NCI-H748 treated with DMSO at 0.1 percent for 48 hours (cell line): ENCODE results near the gene THSD8.
A peak's percentile ranks its signal among the peaks of the same experiment; 100 is the strongest.
"Not testable (repeated sequence)": the region's sequence is repeated elsewhere in the genome, so short reads cannot be mapped to it uniquely, and the experiment has no call there.

Experiments used
- DNase-seq: peaks from one replicate; lab custom pipeline; 2025; lab: John Stamatoyannopoulos, UW

Gene THSD8

DNA sequence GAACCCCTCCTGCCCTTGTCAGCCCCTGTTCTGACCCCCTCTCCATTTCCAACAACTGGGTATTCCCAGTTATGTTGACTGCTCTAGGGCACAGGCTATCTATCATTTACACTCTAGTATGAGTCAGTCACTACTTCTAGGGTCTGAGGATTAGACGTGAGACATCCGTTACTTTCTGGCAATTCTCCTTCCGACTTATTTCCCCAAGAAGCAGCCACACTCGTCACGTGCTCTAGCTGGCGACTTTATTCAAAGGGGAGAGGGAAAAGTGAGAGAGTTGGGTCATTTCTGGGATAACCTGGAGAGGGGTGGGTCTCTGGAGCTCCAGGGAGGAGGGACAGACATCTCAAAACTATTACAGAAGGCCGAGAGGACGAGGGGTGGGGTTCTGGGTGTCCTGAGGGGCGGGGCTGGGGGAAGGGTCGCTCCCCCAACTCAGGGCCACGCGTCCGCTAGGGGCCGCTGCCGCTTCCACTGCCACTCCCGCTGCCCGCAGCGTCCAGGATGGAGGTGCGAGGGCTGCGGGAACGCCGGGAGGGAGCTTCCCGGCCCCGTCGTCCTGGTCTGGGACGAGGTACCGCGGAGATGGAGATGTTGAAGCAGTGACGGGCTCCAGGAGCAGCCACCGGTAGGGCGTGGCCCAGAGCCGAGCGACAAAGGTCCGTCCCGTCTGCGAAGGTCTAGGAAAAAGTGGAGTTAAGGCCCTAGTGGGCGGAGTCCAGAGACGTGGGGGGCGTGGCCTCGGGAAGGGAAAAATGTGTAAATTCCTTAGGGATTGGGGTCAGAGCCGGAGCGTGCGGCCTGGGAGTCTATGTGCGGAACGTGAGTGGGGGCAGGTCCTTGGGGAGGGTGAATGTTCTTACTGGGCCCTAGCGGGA, 23.6 kb downstream of the THSD8 start:
- DNase-seq, result no peak

DNA sequence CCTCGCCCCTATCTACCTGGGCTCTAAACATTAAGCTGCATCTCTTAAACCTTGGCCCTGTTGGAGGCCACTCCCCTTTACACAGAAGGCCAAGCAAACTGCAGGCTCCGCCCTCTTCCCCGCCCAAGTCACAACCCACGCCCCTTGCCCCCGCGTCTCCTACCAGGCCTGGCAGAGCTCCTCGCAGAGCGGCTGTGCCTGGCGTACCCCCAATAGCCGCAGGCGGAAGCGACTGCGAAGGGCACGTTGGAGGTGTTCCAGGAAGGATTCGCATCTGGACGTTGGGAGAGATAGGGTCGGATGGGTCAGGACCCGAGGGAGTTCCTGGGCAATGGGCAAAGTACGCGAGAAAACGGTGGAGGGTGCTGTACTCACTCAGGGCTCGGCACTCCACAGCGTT, 26.6 kb downstream of the THSD8 start:
- DNase-seq, result peak; percentile 16

DNA sequence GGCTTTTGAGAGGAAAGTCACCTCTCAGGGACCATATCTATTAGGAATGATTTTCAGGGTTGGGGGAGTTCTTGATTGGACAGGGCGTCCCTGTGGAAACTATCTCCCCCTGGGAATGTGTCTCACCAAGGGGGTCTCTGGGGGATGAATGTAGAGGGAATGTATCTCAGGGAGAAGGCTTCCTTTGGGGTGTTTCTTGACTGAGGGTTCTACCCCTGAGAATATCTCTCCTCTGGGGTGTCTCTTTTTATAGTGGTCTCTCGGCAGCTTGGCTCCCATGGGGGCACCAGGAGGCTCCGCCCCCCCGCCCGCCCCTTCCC, 31.5 kb downstream of the THSD8 start:
- DNase-seq, result no peak

DNA sequence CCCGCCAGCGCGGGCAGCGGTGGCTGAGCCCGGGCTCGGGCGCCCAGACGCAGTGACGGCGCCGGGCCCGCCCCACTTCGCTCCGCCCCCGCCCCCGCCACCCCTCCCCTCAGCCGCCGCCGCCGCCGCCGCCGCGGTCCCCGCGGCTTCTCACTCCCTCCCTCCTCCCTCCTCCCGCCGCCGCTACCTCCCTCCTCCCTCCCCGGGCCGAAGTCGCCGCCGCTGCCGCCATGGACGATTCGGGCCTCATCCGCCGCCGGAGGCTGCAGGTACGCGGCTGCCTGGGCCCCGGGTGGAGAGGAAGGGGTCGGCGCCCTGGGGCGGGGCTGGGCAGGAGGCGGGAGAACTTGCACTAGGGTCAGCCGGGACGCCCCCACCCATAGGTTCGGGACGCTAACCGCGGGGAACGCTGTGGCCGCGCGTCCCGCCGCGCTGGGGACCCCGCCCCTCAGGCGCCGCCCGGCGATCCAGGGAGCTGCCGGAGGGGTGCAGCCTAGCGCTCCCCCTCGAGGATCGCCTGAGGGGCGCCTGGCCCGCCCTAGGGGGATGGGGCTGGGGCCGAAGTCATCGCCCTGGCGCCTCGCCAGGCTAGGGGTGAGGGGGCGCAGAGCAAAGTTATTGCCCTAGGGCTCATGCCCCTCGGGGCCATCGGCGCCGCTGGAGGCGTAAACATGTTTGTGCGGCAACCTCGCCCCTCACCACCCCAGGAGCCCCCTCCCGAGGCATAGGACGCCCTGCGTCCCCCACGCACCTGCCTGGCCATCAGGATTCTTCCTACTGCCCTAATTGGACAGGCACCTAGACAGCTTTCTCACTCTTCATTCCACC, 32.1 kb downstream of the THSD8 start:
- DNase-seq, result peak; percentile 12

DNA sequence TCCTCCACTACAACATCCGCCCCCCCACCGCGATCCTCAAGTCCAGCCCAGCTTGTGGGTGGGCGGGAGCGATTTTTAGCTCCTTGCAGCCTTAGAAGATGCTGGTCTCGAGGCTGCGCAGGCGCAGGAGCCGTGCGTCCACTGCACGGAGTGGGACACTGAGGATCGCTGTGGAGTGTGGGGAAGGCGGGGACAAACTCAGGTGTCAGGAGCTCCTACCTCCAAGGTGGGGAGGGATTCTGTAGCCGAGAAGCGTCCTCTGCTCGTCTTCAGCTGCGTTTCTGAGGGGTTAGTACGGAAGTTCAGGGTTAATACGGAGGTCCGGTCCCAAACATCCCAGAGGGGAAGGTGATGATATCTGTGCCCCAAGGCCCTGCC, 32.7 kb downstream of the THSD8 start, which contains the start of gene RTBDN:
TSS of gene RTBDN (minus strand) at position 14 of the 378 bp plus-strand sequence. CDS start 4,600 bp downstream, outside the sequence.
- no peak for DNase-seq

DNA sequence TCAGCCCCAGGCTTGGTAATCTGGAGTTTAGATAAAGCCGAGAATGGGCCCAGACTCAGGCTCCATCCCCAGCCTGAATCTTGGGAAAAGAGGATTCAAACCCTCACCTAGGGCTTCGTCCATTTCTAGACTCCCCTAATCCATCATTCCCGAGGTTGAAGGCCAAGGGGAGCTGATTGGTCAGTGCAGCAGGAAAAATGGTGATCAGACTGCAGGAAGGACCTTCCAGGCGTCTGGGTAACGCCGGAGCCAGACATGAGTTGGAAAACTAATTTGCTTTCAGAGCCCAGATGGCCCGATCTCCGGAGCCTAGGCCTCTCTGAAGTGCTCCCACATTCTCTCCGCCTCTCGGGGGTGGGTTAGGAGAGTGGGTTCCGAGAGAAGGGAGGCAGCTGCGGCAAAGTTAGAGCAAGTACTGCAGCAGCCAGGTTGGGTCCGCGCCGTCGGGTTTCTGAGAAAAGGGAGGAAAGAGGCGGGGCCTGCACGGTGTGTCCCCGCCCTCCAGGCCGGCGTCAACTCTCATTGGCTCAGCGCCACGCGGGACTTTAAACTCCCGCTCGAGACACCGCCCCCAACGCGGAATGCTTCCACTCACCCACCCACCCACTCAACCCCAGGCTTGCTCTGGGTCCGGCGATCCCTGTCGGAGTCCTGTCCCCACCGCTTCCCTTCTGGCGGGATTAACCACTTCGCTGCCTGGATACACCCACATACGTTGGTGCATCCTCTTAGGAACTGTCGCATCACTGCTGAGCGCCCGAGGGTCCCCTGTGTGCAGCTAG, 33.3 kb downstream of the THSD8 start:
- peak; percentile 25 for DNase-seq

DNA sequence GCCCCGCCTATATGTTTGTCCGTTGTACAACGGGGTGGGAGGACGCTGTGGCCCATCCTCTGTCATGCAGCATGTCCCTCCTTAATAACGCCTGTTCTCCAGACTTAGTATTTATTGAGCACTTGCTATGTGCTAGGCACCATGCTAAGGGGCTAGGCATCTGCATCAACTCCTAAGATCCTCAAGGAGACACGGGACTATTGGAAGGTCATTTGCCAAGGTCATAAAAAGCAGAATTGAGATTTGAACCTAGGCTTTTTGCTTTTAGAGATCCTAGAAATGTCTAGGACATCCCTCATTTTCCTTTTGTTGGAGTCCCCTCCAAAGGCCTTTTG, 34.6 kb downstream of the THSD8 start:
- no peak for DNase-seq

DNA sequence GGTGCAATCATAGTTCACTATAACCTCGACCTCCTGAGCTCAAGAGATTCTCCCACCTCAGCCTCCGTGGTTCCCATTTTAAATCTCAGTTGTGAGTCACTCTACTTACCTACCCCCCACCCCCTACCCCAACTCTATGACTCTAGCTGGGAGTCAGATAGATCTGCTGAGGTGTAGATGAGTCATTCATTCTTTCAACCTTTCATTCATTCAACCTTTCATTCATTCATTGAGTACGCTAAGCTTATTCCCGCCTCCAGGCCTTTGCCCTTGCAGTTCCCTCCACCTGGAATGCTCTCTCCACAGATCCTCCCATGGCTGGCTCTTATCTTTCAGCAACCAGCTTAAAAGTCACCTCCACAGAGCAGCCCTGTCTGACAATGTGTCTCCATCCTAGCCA, 35.4 kb downstream of the THSD8 start:
- no peak for DNase-seq

DNA sequence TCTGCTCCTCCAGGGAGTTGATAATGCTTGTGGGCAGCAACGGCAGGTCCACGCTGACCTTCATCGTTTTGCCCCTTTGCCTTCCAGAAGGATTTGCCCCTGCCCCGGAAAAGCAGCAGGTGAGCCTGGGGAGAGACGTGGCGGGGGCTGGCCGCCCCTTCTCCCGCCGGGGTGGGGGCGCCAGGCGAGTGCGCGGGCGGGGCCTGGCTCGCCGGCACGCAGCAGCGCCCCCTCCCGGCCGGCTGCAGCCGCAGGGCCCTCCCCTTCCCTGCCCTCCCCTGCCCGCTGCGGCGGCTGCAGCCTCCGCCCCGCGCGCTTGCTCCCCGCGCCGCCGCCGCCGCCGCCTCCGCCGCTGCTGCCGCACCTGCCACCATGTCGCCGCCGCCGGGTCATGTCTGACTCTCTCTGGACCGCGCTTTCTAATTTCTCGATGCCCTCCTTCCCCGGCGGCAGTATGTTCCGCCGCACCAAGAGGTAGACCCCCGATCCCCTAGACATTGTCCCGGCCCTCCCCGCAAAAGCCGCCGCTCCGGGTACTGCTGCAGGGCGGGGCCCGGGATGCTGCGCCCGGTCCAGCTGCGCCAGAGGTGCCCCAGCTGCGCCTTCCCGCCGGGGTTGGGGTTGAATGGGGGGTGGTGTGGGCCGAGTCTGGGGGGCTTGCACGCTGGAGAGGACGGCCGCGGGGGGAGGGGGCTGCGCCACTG, 36.5 kb downstream of the THSD8 start, which contains the start of gene MAST1:
TSS of gene MAST1 (plus strand) at position 334 of the 704 bp plus-strand sequence. CDS start at position 392, 58 bp downstream.
- DNase-seq, result peak; percentile 35

DNA sequence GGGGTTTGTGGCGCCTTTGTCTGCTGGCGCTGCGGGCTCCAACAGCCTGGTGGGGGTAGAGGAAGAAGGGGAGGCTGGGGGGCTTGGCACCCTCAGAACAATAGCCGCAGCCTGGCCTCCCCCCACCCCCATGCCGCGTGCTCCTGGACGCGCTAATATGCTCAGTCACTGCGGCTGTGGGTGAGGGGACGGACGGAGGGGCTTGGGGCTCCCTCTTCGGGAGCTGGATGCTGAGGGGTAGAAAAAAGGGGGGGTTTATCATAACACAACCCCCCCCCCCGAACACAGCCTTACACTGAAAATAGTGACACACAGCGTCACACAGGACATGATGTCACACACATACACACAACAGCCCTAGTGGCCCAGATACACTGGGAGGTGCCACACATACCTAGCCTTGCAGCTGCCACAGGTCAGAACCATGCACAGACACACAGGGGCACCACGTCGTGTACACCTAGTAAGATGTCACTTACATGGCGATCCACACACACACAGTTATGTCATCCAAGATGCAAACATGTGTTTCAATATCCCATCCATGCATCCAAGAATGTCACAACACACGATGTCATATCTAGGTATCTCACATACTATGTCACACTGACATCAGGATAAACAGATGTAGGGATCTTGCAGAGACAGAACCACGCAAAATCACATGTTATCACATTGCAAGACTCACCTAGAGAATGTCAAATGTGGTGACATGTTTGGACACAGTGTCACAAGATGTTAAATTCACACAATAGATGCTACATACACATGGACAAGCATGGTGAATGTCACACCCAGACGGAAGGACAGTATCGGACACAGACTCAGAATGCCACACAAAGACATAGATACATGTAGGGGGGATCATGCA, 37.3 kb downstream of the THSD8 start:
- no peak for DNase-seq

DNA sequence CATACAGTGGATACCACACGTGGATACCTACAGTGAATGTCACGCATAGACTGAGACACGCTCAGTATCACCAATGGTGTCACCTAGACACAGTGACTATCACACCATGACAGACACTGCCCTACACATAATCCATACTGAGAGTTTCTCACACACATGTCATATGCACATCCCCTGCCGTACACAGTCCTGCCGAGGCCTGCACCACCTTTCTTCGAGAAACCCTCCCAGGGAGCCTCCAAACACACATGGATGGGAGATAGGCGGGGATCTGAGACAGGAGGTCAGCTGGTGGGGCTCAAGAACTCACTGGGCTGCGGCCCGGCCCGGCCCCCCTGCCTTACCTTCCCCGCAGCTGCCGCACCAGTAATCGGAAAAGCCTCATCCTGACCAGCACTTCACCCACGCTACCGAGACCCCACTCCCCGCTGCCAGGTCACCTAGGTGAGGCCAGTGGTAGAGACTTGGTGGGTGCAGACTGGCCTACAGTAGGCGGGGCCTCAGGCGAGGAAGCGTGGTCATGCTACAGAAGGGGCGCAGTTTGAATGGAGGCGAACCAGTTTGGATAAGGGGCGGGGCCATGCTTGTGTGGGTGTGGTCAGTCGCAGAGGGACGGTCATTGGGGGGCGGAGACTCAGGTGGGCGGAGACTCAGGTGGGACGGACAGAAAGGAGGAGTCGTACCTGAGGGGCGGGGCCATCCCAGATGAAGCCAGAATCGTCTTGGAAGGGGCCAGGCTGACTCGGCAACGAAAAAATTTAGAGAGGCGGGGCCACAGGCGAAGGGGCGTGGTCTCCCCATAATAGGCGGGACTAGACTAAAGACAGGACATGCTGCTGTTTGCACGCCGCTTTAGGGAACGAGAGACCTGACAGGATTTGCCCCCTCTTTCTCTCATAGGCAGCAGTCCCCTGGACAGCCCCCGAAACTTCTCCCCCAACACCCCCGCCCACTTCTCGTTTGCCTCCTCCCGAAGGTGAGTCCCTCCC, 38.5 kb downstream of the THSD8 start:
- DNase-seq, result no peak

DNA sequence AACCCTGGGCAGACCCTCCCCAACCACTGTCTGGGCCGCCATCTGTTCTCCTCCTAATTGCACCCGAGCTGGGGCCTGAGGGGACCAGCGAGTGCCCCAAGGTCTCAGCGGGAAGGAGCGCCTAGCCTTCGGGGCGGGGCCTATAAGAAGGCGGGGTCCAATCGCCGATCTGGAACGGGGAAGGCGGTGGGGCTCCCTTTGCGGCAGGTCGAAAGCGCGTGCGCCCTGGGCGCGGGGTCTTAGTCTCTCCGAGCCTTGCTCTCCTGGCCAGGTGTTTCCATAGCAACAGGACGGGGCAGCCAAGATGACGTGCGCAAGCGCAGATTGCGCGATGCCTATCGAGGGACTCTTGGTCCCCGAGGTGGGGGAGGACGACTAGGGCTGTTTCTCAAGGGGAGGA, 39.2 kb downstream of the THSD8 start:
- no peak for DNase-seq

DNA sequence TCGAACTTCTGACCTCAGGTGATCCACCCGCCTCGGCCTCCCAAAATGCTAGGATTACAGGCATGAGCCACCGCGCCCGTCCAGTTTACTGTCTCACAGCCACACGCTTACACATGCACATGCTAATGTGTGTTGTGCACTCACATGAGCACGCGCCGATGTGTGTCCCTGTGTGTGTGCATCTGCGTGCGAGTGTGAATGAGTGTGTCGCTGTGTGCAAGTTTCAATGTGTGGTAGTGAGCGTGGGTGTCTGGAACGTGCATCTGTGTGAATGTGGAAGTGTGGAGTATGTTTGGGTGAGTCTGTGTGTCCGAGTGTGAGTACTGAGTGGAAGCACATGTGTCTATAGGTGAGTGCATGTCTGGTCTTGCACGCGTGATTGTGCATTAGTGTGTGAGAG, 40.6 kb downstream of the THSD8 start:
- no peak for DNase-seq

DNA sequence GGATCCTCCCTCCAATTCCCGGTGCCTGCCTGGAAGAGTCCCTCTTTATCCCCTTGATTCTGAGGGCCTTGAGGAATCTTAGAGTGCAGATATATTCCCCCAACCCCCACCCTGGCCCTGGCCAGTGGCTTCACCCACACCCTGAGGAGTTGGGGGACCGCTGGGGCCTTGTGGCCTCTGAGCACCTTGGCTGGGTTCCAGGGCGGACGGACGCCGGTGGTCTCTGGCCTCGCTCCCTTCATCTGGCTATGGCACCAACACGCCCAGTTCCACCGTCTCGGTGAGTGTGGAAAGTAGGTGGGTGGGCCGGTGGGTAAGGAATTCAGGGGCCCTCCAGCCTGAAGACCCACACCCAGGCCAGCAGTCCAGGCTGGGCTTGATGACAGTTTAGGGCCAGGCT, 41.5 kb downstream of the THSD8 start:
- DNase-seq, result no peak

DNA sequence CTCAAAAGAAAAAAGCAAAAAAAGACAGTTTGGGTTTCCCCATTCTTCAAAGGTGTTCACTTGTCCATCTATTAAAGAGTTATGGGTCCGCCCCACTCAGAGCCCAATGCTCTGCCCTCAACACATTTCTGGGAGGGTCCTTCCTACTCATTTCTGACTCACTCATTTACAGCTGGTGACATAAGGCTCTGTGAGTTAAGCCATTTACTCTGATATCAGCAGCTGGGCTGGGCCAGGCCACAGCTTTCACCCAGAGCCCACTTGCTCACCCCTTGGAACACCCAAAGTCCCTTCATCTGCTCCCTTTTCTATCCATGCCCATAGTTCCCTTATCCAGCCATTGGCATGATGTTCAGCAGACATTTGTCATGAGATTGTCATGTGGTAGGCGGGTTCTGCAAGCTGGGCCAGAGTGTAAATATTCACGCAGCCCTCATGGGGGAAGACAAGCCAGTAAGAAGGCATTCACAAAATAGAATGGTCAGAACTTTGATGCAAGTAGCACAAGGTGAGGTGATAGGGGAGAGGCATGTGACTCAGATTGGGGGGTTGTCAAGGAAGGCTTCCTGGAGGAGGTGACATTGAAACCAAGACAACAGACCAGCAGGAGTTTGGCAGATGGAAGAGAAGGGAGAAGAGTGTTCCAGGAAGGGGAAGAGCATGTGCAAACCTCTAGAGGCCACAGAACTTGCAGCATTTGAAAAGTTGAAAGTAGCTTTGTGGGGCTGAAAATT, 42.3 kb downstream of the THSD8 start:
- no peak for DNase-seq

DNA sequence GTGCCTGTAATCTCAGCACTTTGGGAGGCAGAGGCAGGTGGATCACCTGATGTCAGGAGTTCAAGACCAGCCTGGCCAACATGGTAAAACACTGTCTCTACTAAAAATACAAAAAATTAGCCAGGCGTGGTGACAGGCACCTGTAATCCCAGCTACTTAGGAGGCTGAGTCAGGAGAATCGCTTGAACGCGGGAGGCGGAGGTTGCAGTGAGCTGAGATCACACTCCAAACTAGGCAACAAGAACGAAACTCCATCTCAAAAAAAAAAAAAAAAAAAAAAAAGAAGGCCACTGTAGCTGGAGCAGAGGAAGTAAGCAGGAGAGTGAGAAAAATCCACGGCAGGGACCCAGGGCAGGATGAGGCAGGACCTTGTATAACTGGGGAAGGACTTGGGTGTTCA, 44.7 kb downstream of the THSD8 start:
- DNase-seq, result not testable (repeated sequence)

DNA sequence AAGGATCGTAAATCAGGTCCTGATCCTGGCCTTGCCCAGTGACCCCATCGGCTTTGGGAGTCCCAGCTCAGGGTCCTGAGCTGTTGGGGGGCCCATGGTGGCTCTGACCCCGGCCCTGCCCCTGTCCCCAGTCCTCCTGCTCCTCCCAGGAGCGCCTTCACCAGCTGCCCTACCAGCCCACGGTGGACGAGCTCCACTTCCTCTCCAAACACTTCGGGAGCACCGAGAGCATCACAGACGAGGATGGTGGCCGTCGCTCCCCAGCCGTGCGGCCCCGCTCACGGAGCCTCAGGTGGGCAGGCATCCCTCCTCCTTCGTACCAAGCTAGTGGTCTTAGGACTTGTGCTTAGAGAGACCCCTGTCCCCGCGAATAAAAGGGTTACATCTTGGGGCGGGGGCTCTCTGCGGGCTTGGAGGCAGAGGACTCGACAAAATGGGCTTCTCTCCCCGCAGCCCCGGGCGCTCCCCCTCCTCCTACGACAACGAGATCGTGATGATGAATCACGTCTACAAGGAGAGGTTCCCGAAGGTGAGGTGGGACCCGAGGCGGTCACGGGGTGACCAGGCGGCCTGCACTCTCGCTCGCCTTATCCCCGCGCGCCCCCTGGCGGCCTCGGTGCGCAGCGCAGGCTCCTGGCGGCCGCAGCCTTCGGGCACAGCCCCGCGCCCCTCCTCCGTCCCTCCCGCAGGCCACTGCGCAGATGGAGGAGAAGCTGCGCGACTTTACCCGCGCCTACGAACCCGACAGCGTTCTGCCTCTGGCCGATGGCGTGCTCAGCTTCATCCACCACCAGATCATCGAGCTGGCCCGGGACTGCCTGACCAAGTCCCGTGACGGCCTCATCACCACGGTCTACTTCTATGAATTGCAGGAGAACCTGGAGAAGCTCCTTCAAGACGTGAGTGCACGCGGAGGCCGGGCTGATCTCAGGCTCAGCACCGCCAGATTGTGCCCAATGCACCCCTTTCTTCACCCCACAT, 45.6 kb downstream of the THSD8 start:
- peak; percentile 22 for DNase-seq
